Adrenal gland (tissue), 12 donors: ENCODE data around the gene ASS1. TPM values are rescaled to one million over a fixed set of nuclear protein-coding genes. Genes with fewer than 3 reads are reported as not detected.

Experiments
- DNase-seq, 7 donors: peaks; one replicate each; pipeline ENCODE4 v3.0.0-alpha.2; 2019 to 2020
- H3K27ac ChIP-seq, 5 donors: fragments of 200-600 bp; sonication (generic) in 4 of 5; 1 replicate in 3 of 5; 2 replicates in 2 of 5; pipeline versions ENCODE4 v1.5.1 to v1.8.0; 2016 to 2020; ENCODE audit warnings: mild to moderate bottlenecking in 1 of 5
- H3K27me3 ChIP-seq: fragments of 200-600 bp; 2 replicates; pipeline ENCODE4 v1.8.0; 2021
- H3K36me3 ChIP-seq, 2 donors: fragments of 200-600 bp; replicated peaks in 1 of 2; 1 replicate in 1 of 2; 2 replicates in 1 of 2; pipeline versions ENCODE4 v1.5.1 to v1.8.0; 2018 to 2022
- H3K4me1 ChIP-seq, 2 donors: fragments of 200-600 bp; replicated peaks in 1 of 2; 1 replicate in 1 of 2; 2 replicates in 1 of 2; pipeline versions ENCODE4 v1.5.1 to v1.8.0; 2018 to 2021
- H3K4me3 ChIP-seq, 4 donors: fragments of 200-600 bp; sonication (generic) in 3 of 4; one replicate each; pipeline ENCODE4 v1.5.1; 2016 to 2018
- H3K9me3 ChIP-seq, 3 donors: fragments of 200-600 bp; sonication (generic) in 1 of 3; replicated peaks in 1 of 3; 1 replicate in 2 of 3; 2 replicates in 1 of 3; pipeline versions ENCODE4 v1.5.1 to v1.8.0; 2016 to 2021
- CTCF ChIP-seq, 6 experiments: fragments of 450-650 bp in 4 of 6; fragments of 200-600 bp in 2 of 6; sonication (generic) in 1 of 6; IDR thresholded peaks; 1 replicate in 5 of 6; 2 replicates in 1 of 6; pipeline versions ENCODE4 v1.5.1 to v1.8.0; 2016 to 2021; ENCODE audit warnings: antibody characterized with exemption in 6 of 6, mild to moderate bottlenecking in 2 of 6, moderate library complexity in 1 of 6
- POLR2A ChIP-seq, 2 donors: fragments of 450-650 bp; IDR thresholded peaks; one replicate each; pipeline ENCODE4 v1.6.1; 2017; ENCODE audit warnings: antibody characterized with exemption in 2 of 2, mild to moderate bottlenecking in 2 of 2, moderate library complexity in 1 of 2
- WGBS, 4 donors: extraction: QIAGEN DNeasy Blood & Tissue Kit in 2 of 4; methylation state at CpG; one replicate each; pipeline versions ENCODE4 v1.1.5 to v1.1.7; 2013 to 2017; 5-methylcytosine and 5-hydroxymethylcytosine counted together
- intact Hi-C, 2 donors: fragments of 100-400 bp; cut with DNase I; formaldehyde crosslinking; loops; one replicate each; pipeline versions ENCODE4 v1.14.1 to v1.15.0; 2022 to 2023
- polyA plus RNA-seq, 3 donors: library from polyadenylated mRNA; stranded (reverse); fragments of 200-250 nt in 2 of 3; fragments of 350-450 nt in 1 of 3; fragmentation: Illumina TruSeq in 1 of 3; extraction: RNeasy Lipid Tissue Mini Kit (QIAGEN cat#74804) in 1 of 3; gene quantifications; one replicate each; pipeline ENCODE4 v1.2.3, GENCODE V29; 2013 to 2014
- total RNA-seq, 9 donors: library from RNA; depleted of rRNA in 4 of 9; stranded (reverse); fragments of >200 nt in 4 of 9; fragments of 120-200 nt in 1 of 9; fragmentation: NEBNext Ultra II Directional in 1 of 9; extraction: Animal tissue kit (Norgen Biotek cat#: 25700) in 1 of 9; gene quantifications; one replicate each; pipeline versions ENCODE4 v1.1.0 to v1.2.4, GENCODE V29; 2013 to 2023
- donor health status: healthy with polysubstance abuse.
- donor health status: Bipolar disorder and iron deficiency.
- donor health status: DM: yes; HTN: yes; CAD: no.
- donor health status: DM: no; HTN: no; CAD: no.
- donor health status: DM: no; HTN: no; CAD: no.
- donor health status: DM: yes; HTN: yes; CAD: no.

The ASS1 gene
- total and polyA plus RNA-seq, 12 donors, result 11.3 to 438 (median 232) TPM

- WGBS, 4 donors, result 83 to 87% (median 84%) methylated on average over 7 to 10 of the region's 10 CpGs
- intact Hi-C loops, result no loop called here
- H3K36me3 ChIP-seq, result no peaks in the 10 kb centered on the region
- TF ChIP-seq POLR2A (IDR thresholded peaks at IDR 0.05), result no peak
- TF ChIP-seq CTCF (IDR thresholded peaks at IDR 0.05), result no peak
- H3K27ac ChIP-seq, result no peak overlapping the region
- DNase-seq, result no peak
- H3K4me1 ChIP-seq, result peaks cover 0 to 9% of the 10 kb centered on the region in 2 donors
- H3K27me3 ChIP-seq, result no peaks in the 10 kb centered on the region
- H3K9me3 ChIP-seq, result no peaks in the 10 kb centered on the region
- no peak overlapping the region for H3K4me3 ChIP-seq
Measured at GRCh38 chr9:130532426-130533080, 87.8 kb downstream of the ASS1 start.

- WGBS, 4 donors, result 3 to 16% (median 13%) methylated on average over 20 to 28 of the region's 28 CpGs
- Histone ChIP-seq H3K9me3 (no peaks in the 10 kb centered on the region), H3K27me3 (no peaks in the 10 kb centered on the region), H3K4me3 (peak overlapping the region in 2 of 4 donors; percentile 2 to 44), H3K36me3 (no peaks in the 10 kb centered on the region), H3K27ac (peak overlapping the region in 1 of 5 donors; percentile 5), H3K4me1 (peaks cover 0 to 14% of the 10 kb centered on the region in 2 donors)
- DNase-seq, result peak in 5 of 7 donors; percentile 39 to 53 (median 43)
- TF ChIP-seq CTCF (IDR thresholded peaks at IDR 0.05) (no peak), POLR2A (IDR thresholded peaks at IDR 0.05) (peak in 1 of 2 donors; percentile 34)
- intact Hi-C loops, result no loop called here
Measured at GRCh38 chr9:130535818-130536521, 91.2 kb downstream of the ASS1 start.

GRCh38 chr9:130536701-130537107, 91.9 kb downstream of the ASS1 start:
- TF ChIP-seq CTCF (IDR thresholded peaks at IDR 0.05) (no peak), POLR2A (IDR thresholded peaks at IDR 0.05) (no peak)
- DNase-seq, result no peak
- H3K9me3 ChIP-seq, result no peaks in the 10 kb centered on the region
- H3K27me3 ChIP-seq, result no peaks in the 10 kb centered on the region
- H3K4me1 ChIP-seq, result peaks cover 0 to 14% of the 10 kb centered on the region in 2 donors
- intact Hi-C loops, result no loop called here
- 75 to 94% (median 80%) methylated on average over 1 to 3 of the region's 3 CpGs for WGBS, 4 donors
- no peak overlapping the region for H3K4me3 ChIP-seq
- H3K27ac ChIP-seq, result no peak overlapping the region
- no peaks in the 10 kb centered on the region for H3K36me3 ChIP-seq

- H3K9me3 ChIP-seq, result no peaks in the 10 kb centered on the region
- no peaks in the 10 kb centered on the region for H3K27me3 ChIP-seq
- TF ChIP-seq POLR2A (IDR thresholded peaks at IDR 0.05), result no peak
- TF ChIP-seq CTCF (IDR thresholded peaks at IDR 0.05), result no peak
Measured at GRCh38 chr9:130537346-130538050, 92.7 kb downstream of the ASS1 start.

More at GRCh38 chr9:130537346-130538050, 92.7 kb downstream of the ASS1 start:
- intact Hi-C loops, result no loop called here
- no peak for DNase-seq
- WGBS, 4 donors, result 26 to 48% (median 41%) methylated on average over 11 to 25 of the region's 25 CpGs
- Histone ChIP-seq H3K27ac (no peak overlapping the region), H3K4me1 (peaks cover 0 to 14% of the 10 kb centered on the region in 2 donors), H3K36me3 (no peaks in the 10 kb centered on the region), H3K4me3 (no peak overlapping the region)
